Neuron (in vitro differentiated cells): ENCODE results near the gene FARP1.

Source experiments
- H2AFZ ChIP-seq: one replicate; pipeline ENCODE4 v1.6.1; 2013; ENCODE audit warnings: low read depth, mild to moderate bottlenecking, inconsistent platforms, low read length, moderate library complexity
- H3K27me3 ChIP-seq: one replicate; pipeline ENCODE4 v1.6.1; 2013; ENCODE audit warnings: low read length; ENCODE audit not compliant: insufficient read depth
- H3K36me3 ChIP-seq: one replicate; pipeline ENCODE4 v1.6.1; 2013; ENCODE audit warnings: low read length; ENCODE audit not compliant: insufficient read depth
- H3K4me1 ChIP-seq: one replicate; pipeline ENCODE4 v1.6.1; 2013; ENCODE audit warnings: low read length; ENCODE audit not compliant: insufficient read depth
- H3K4me3 ChIP-seq: 2 replicates; pipeline ENCODE4 v1.5.1; 2013; ENCODE audit warnings: mild to moderate bottlenecking, low read length, moderate library complexity
- H3K9me3 ChIP-seq: one replicate; pipeline ENCODE4 v1.6.1; 2013; ENCODE audit warnings: low read length

FARP1 gene

DNA sequence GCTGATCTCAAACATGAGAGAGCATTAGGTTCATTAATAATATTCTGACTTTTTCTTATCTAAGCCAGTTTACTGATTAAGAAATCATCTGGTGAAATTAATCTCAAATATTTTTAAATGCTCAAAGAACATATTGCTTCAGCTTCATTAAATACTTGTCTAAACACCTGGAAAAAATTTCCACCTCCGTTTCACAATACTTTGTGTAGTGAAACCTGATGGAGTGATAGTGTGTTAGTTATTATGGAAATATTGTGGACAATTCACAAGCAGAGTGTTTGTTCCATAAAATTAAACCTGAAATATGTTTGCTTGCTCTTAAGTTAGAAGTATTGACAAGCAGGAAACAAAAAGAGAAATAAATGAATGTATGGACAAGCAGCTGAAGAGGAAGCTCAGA, 91.5 kb downstream of the FARP1 start:
- H3K4me3 ChIP-seq = no peak overlapping the region
- no peaks in the 10 kb centered on the region for H3K4me1 ChIP-seq
- H2AFZ ChIP-seq = no peak overlapping the region
- no peaks in the 10 kb centered on the region for H3K27me3 ChIP-seq
- H3K9me3 ChIP-seq = peaks cover 3% of the 10 kb centered on the region
- peaks cover 2% of the 10 kb centered on the region for H3K36me3 ChIP-seq

DNA sequence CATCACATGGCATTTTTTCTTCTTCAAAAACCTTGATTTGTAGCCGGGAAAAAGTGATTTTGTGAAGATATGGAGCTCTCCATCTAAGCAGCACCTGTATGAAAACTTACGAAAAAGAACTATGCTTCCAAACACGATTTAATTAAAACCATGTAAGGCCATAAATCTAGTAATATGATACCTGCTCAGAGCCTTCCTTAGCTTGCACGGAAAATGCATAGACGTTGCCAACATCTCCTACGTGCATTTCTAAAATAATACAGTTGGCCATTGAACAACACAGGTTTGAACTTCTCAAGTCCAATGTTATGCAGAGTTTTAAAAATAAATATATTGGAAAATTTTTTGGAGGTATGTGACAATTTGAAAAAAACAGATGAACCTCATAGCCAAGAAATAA, 93.3 kb downstream of the FARP1 start:
- no peak overlapping the region for H2AFZ ChIP-seq
- H3K4me3 ChIP-seq = no peak overlapping the region
- H3K27me3 ChIP-seq = no peaks in the 10 kb centered on the region
- no peaks in the 10 kb centered on the region for H3K4me1 ChIP-seq
- peaks cover 3% of the 10 kb centered on the region for H3K36me3 ChIP-seq
- H3K9me3 ChIP-seq = peaks cover 2% of the 10 kb centered on the region

DNA sequence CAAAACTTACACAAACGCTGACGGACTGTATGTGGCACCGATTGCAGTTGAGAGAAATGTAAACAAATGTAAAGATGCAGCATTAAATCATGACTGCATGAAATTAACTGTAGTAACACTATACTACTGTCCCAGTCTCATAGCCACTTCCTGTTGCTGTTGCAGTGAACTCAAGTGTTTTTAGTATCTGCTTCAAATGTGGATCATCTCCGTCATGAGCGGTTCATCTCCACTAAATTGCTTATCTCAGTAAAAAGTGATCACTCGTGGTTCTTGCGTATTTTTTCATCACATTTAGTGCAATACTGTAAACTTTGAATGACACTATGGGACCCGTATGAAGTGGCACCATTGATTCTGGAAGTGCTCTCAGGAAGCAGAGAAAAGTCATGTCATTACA, 94.4 kb downstream of the FARP1 start:
- Histone ChIP-seq H3K27me3 (no peaks in the 10 kb centered on the region), H3K4me1 (no peaks in the 10 kb centered on the region), H3K4me3 (no peak overlapping the region), H3K36me3 (peaks cover 3% of the 10 kb centered on the region), H3K9me3 (peaks cover 2% of the 10 kb centered on the region), H2AFZ (no peak overlapping the region)

GRCh38 chr13:98239162-98240076, 96.5 kb downstream of the FARP1 start:
- no peak overlapping the region for H2AFZ ChIP-seq
- H3K4me1 ChIP-seq = no peaks in the 10 kb centered on the region
- peaks cover 2% of the 10 kb centered on the region for H3K9me3 ChIP-seq
- peaks cover 3% of the 10 kb centered on the region for H3K36me3 ChIP-seq
- H3K4me3 ChIP-seq = no peak overlapping the region
- H3K27me3 ChIP-seq = no peaks in the 10 kb centered on the region

DNA sequence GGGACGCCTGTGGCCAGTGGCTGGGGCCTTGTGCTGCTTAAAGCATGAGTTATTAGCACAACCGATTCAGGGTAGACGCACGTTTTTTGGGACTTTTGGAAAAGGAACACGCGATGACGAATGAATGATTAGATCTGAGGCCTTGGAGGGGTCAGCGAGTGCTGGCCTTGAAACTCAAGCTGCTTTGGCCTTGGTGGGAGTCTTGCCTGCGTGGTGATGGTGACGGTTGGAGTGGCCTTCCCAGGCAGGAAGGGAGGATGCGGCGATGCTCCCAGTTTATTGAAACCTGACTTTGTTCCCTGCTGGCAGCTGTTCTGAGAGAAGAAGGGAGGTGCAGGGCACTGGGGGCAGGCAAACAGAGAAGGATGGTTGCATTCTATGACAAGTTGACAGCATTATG, 97.2 kb downstream of the FARP1 start:
- Histone ChIP-seq H3K4me1 (no peaks in the 10 kb centered on the region), H3K36me3 (peaks cover 3% of the 10 kb centered on the region), H3K4me3 (no peak overlapping the region), H3K9me3 (peaks cover 2% of the 10 kb centered on the region), H3K27me3 (no peaks in the 10 kb centered on the region), H2AFZ (no peak overlapping the region)

GRCh38 chr13:98240974-98241373, 98.1 kb downstream of the FARP1 start:
- H2AFZ ChIP-seq = no peak overlapping the region
- peaks cover 2% of the 10 kb centered on the region for H3K9me3 ChIP-seq
- H3K36me3 ChIP-seq = peaks cover 3% of the 10 kb centered on the region
- no peaks in the 10 kb centered on the region for H3K27me3 ChIP-seq
- H3K4me1 ChIP-seq = no peaks in the 10 kb centered on the region
- H3K4me3 ChIP-seq = no peak overlapping the region

DNA sequence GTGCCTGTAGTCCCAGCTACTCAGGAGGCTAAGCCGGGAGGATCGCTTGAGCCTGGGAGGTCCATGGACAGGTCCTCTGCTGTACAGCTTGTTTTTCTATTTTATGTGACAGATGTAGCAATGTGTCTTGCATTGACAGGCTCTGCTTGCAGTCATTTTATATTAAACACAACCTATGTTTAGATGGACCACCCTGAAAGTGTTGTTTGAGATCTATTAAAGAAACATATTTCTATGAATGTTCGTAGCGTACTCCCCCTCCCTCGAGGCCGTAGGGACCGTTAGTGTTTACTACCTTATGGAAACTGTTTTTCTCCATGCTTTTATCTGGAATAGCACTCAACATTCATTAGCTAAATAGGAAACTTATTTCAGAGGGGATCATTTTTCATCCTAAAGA, 99.1 kb downstream of the FARP1 start:
- Histone ChIP-seq H3K4me1 (no peaks in the 10 kb centered on the region), H3K4me3 (no peak overlapping the region), H3K27me3 (no peaks in the 10 kb centered on the region), H3K9me3 (peaks cover 2% of the 10 kb centered on the region), H2AFZ (no peak overlapping the region), H3K36me3 (peaks cover 3% of the 10 kb centered on the region)

- Histone ChIP-seq H3K4me3 (no peak overlapping the region), H3K4me1 (no peaks in the 10 kb centered on the region), H3K9me3 (peaks cover 2% of the 10 kb centered on the region), H3K27me3 (no peaks in the 10 kb centered on the region), H3K36me3 (peaks cover 3% of the 10 kb centered on the region), H2AFZ (no peak overlapping the region)
These were observed 99.5 kb downstream of the FARP1 start for GRCh38 chr13:98242403-98242802.

DNA sequence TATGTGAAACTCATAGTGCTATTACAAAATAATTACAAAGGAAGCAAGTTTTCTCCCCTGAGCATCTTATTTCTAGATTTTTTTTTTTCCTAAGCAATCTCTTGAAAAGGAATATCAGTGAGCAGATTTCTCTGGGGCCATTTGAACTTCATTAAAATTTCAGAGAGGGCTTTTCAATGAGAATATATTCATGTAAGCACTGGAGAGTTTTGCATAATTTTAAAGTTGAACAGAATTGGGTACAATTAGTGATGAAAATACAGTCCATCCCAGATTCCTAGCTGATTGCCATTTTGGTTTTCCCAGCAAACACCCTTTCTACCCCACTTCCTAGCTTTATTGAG, 101.0 kb downstream of the FARP1 start:
- Histone ChIP-seq H2AFZ (no peak overlapping the region), H3K4me1 (no peaks in the 10 kb centered on the region), H3K4me3 (no peak overlapping the region), H3K27me3 (no peaks in the 10 kb centered on the region), H3K36me3 (peaks cover 3% of the 10 kb centered on the region), H3K9me3 (peaks cover 2% of the 10 kb centered on the region)

DNA sequence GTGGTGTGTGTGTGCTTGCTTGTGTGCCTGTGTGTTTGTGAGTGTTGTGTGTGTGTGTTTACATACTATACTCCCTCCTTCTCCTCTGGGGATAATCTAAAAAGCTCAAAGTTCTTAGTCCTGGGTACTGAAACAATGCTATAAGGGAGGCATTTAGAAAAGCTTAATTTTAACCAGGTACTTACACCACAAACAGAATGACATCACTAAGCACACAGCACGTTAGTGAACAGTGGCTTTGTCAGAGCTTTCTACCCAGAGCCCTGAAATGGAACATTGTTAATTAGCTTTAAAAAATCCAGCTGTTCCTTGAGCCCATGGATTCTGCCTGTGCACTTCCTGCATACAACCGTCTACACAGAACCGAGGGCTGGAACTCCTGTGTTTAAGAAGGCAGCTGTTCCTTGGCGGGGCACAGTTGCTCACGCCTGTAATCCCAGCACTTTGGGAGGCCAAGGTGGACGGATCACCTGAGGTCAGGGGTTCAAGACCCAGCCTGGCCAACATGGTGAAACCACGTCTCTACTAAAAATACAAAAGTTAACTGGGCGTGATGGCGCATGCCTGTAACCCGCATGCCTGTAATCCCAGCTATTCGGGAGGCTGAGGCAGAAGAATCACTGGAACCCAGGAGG, 103.8 kb downstream of the FARP1 start:
- H3K9me3 ChIP-seq = no peaks in the 10 kb centered on the region
- H3K4me1 ChIP-seq = no peaks in the 10 kb centered on the region
- no peak overlapping the region for H2AFZ ChIP-seq
- no peaks in the 10 kb centered on the region for H3K27me3 ChIP-seq
- H3K36me3 ChIP-seq = no peaks in the 10 kb centered on the region
- H3K4me3 ChIP-seq = no peak overlapping the region

DNA sequence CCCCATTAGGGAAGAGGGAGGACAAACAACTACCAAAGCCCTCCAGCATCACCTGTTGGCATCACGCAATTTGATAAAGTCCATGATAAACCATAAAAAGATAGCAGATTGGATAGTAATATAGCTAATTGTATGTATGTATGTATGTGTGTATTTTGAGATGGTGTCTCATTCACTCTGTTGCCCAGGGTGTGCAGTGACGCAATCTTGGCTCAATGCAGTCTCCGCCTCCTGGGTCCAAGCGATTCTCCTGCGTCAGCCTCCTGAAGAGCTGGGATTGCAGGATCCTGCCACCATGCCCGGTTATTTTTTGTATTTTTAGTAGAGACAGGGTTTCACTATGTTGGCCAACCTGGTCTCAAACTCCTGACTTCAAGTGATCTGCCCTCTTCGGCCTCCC, 108.8 kb downstream of the FARP1 start:
- no peaks in the 10 kb centered on the region for H3K27me3 ChIP-seq
- no peak overlapping the region for H3K4me3 ChIP-seq
- H3K36me3 ChIP-seq = no peaks in the 10 kb centered on the region
- no peaks in the 10 kb centered on the region for H3K9me3 ChIP-seq
- H3K4me1 ChIP-seq = no peaks in the 10 kb centered on the region
- no peak overlapping the region for H2AFZ ChIP-seq

DNA sequence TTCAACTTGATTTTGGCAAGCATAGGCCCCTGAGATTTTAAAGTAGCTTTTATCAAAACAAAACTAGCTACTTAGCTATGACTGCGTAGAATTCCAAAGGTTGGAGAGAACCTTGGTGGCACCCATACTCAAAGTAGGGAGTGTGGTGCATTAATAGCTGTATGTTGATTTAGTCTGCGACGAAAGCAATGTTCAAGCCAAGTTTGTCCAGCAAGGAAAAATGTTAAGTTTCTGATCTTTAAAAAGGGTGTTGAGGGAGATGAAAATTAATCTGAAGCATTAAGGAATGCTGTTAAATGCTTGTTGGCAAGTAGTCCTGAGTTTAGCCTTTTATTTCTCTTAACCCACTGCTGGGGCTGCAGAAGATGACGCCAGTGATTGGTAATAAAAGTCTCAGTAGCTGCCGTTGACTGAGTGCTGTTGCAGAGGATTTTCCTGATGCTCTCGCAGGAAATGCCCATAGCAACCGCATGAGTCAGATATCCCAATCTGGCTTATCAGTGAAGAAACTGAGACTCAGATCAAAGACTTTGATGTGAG, 110.1 kb downstream of the FARP1 start:
- no peaks in the 10 kb centered on the region for H3K27me3 ChIP-seq
- H2AFZ ChIP-seq = no peak overlapping the region
- no peaks in the 10 kb centered on the region for H3K4me1 ChIP-seq
- H3K9me3 ChIP-seq = no peaks in the 10 kb centered on the region
- no peaks in the 10 kb centered on the region for H3K36me3 ChIP-seq
- H3K4me3 ChIP-seq = no peak overlapping the region

DNA sequence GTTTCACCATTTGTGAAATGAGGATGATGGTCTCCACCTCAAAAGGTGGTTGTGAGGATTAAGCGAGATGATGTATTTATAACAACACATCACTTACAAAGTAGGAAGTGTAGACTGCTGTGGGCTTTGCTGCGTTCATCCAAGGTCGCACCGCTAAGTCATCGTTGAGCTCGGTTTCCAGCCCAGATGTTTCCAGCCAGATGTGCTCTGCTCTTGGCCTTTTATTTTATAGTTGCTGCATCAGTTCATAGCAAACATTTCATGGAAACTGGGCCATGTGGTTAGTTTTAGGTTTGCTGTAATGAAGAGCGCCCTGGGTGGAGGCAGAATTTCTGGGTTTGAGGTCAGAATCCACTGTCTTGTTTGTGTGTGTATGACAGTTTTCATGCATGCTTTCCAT, 110.6 kb downstream of the FARP1 start:
- no peaks in the 10 kb centered on the region for H3K27me3 ChIP-seq
- H3K36me3 ChIP-seq = no peaks in the 10 kb centered on the region
- no peaks in the 10 kb centered on the region for H3K4me1 ChIP-seq
- H3K4me3 ChIP-seq = no peak overlapping the region
- H2AFZ ChIP-seq = no peak overlapping the region
- no peaks in the 10 kb centered on the region for H3K9me3 ChIP-seq
